Activated naive CD8-positive, alpha-beta T cell (primary cell): ENCODE results near the gene CYP4F11.
"Not testable (repeated sequence)": the region's sequence is repeated elsewhere in the genome, so short reads cannot be mapped to it uniquely, and the experiment has no call there.

ENCODE experiments used
- H3K27ac Mint-ChIP-seq: one replicate; pipeline ENCODE4 v1.8.0; 2021; ENCODE audit warnings: mixed read lengths
- H3K27me3 Mint-ChIP-seq: one replicate; pipeline ENCODE4 v1.8.0; 2021; ENCODE audit warnings: mixed read lengths
- H3K36me3 Mint-ChIP-seq: one replicate; pipeline ENCODE4 v1.8.0; 2021; ENCODE audit warnings: mixed read lengths
- H3K4me1 Mint-ChIP-seq: one replicate; pipeline ENCODE4 v1.8.0; 2021; ENCODE audit warnings: low read depth, mixed read lengths
- H3K4me3 Mint-ChIP-seq: one replicate; pipeline ENCODE4 v1.8.0; 2021; ENCODE audit warnings: mild to moderate bottlenecking, mixed read lengths
- H3K9me3 Mint-ChIP-seq: one replicate; pipeline ENCODE4 v1.8.0; 2021; ENCODE audit warnings: low read depth, mixed read lengths

Gene CYP4F11

GRCh38 chr19:15934332-15935078, at the start of gene CYP4F11:
Gene CYP4F11, minus strand, starts transcription at chr19:15934529. Its CDS starts 121 bp downstream, at chr19:15934408.
- H3K9me3 Mint-ChIP-seq = no peaks in the 10 kb centered on the region
- no peaks in the 10 kb centered on the region for H3K4me1 Mint-ChIP-seq
- peaks cover 11% of the 10 kb centered on the region for H3K27me3 Mint-ChIP-seq
- H3K36me3 Mint-ChIP-seq = no peaks in the 10 kb centered on the region
- H3K4me3 Mint-ChIP-seq = no peak within 1 kb of the TSS
- no peak within 1 kb of the TSS for H3K27ac Mint-ChIP-seq

- Mint-ChIP-seq H3K36me3 (peaks cover 9% of the 10 kb centered on the region), H3K27me3 (peaks cover 23% of the 10 kb centered on the region), H3K9me3 (peaks cover 11% of the 10 kb centered on the region), H3K27ac (no peak overlapping the region), H3K4me1 (no peaks in the 10 kb centered on the region), H3K4me3 (no peak overlapping the region)
Observed at GRCh38 chr19:15979293-15979692, 45.0 kb upstream of the CYP4F11 start.

GRCh38 chr19:15977690-15978089, 43.4 kb upstream of the CYP4F11 start:
- no peaks in the 10 kb centered on the region for H3K4me1 Mint-ChIP-seq
- peaks cover 6% of the 10 kb centered on the region for H3K9me3 Mint-ChIP-seq
- H3K27ac Mint-ChIP-seq = no peak overlapping the region
- H3K27me3 Mint-ChIP-seq = peaks cover 26% of the 10 kb centered on the region
- peaks cover 3% of the 10 kb centered on the region for H3K36me3 Mint-ChIP-seq
- H3K4me3 Mint-ChIP-seq = no peak overlapping the region

GRCh38 chr19:15976836-15977689, 42.7 kb upstream of the CYP4F11 start:
- Mint-ChIP-seq H3K36me3 (peaks cover 3% of the 10 kb centered on the region), H3K9me3 (peaks cover 6% of the 10 kb centered on the region), H3K27ac (no peak overlapping the region), H3K27me3 (peaks cover 28% of the 10 kb centered on the region), H3K4me3 (no peak overlapping the region), H3K4me1 (no peaks in the 10 kb centered on the region)

GRCh38 chr19:15974856-15975255, 40.5 kb upstream of the CYP4F11 start:
- Mint-ChIP-seq H3K4me3 (no peak overlapping the region), H3K27me3 (peaks cover 32% of the 10 kb centered on the region), H3K27ac (no peak overlapping the region), H3K4me1 (no peaks in the 10 kb centered on the region), H3K36me3 (no peaks in the 10 kb centered on the region), H3K9me3 (peaks cover 6% of the 10 kb centered on the region)

- H3K4me3 Mint-ChIP-seq, H3K9me3 Mint-ChIP-seq, H3K36me3 Mint-ChIP-seq, H3K27ac Mint-ChIP-seq, H3K4me1 Mint-ChIP-seq: not testable (repeated sequence)
- H3K27me3 Mint-ChIP-seq = peaks cover 23% of the 10 kb centered on the region
Observed at GRCh38 chr19:15972043-15972442, 37.7 kb upstream of the CYP4F11 start.

- no peak overlapping the region for H3K27ac Mint-ChIP-seq
- H3K36me3 Mint-ChIP-seq = no peaks in the 10 kb centered on the region
- peaks cover 6% of the 10 kb centered on the region for H3K9me3 Mint-ChIP-seq
- H3K27me3 Mint-ChIP-seq = peaks cover 27% of the 10 kb centered on the region
- H3K4me1 Mint-ChIP-seq = no peaks in the 10 kb centered on the region
- no peak overlapping the region for H3K4me3 Mint-ChIP-seq
Observed at GRCh38 chr19:15971224-15971780, 37.0 kb upstream of the CYP4F11 start.

GRCh38 chr19:15964231-15964630, 29.9 kb upstream of the CYP4F11 start:
- peaks cover 27% of the 10 kb centered on the region for H3K27me3 Mint-ChIP-seq
- no peaks in the 10 kb centered on the region for H3K9me3 Mint-ChIP-seq
- H3K4me1 Mint-ChIP-seq = no peaks in the 10 kb centered on the region
- no peak overlapping the region for H3K27ac Mint-ChIP-seq
- H3K36me3 Mint-ChIP-seq = no peaks in the 10 kb centered on the region
- H3K4me3 Mint-ChIP-seq = no peak overlapping the region

- H3K27me3 Mint-ChIP-seq = peaks cover 34% of the 10 kb centered on the region
- H3K4me3 Mint-ChIP-seq = no peak overlapping the region
- H3K4me1 Mint-ChIP-seq = no peaks in the 10 kb centered on the region
- no peaks in the 10 kb centered on the region for H3K9me3 Mint-ChIP-seq
- no peak overlapping the region for H3K27ac Mint-ChIP-seq
- no peaks in the 10 kb centered on the region for H3K36me3 Mint-ChIP-seq
Observed at GRCh38 chr19:15962319-15962718, 28.0 kb upstream of the CYP4F11 start.

GRCh38 chr19:15954820-15955219, 20.5 kb upstream of the CYP4F11 start:
- no peaks in the 10 kb centered on the region for H3K36me3 Mint-ChIP-seq
- H3K4me3 Mint-ChIP-seq = no peak overlapping the region
- H3K27me3 Mint-ChIP-seq = peaks cover 62% of the 10 kb centered on the region
- H3K4me1 Mint-ChIP-seq = no peaks in the 10 kb centered on the region
- H3K9me3 Mint-ChIP-seq = no peaks in the 10 kb centered on the region
- H3K27ac Mint-ChIP-seq = no peak overlapping the region

GRCh38 chr19:15948223-15949058, 14.1 kb upstream of the CYP4F11 start, which contains the start of gene OR10H4:
Gene OR10H4, plus strand, starts transcription at chr19:15949008. Its CDS starts 0 bp downstream, at chr19:15949008.
- H3K36me3 Mint-ChIP-seq = peaks cover 8% of the 10 kb centered on the region
- H3K9me3 Mint-ChIP-seq = peaks cover 9% of the 10 kb centered on the region
- H3K27ac Mint-ChIP-seq = no peak within 1 kb of the TSS
- H3K4me1 Mint-ChIP-seq = no peaks in the 10 kb centered on the region
- peaks cover 50% of the 10 kb centered on the region for H3K27me3 Mint-ChIP-seq
- no peak within 1 kb of the TSS for H3K4me3 Mint-ChIP-seq

GRCh38 chr19:15945301-15945700, 11.0 kb upstream of the CYP4F11 start:
- H3K4me3 Mint-ChIP-seq = no peak overlapping the region
- peaks cover 35% of the 10 kb centered on the region for H3K27me3 Mint-ChIP-seq
- peaks cover 9% of the 10 kb centered on the region for H3K9me3 Mint-ChIP-seq
- no peak overlapping the region for H3K27ac Mint-ChIP-seq
- H3K36me3 Mint-ChIP-seq = peaks cover 8% of the 10 kb centered on the region
- no peaks in the 10 kb centered on the region for H3K4me1 Mint-ChIP-seq

GRCh38 chr19:15944401-15944800, 10.1 kb upstream of the CYP4F11 start:
- Mint-ChIP-seq H3K27me3 (peaks cover 32% of the 10 kb centered on the region), H3K27ac (no peak overlapping the region), H3K4me1 (no peaks in the 10 kb centered on the region), H3K9me3 (peaks cover 6% of the 10 kb centered on the region), H3K36me3 (peaks cover 8% of the 10 kb centered on the region), H3K4me3 (no peak overlapping the region)

GRCh38 chr19:15937771-15938170, 3.4 kb upstream of the CYP4F11 start:
- Mint-ChIP-seq H3K9me3 (no peaks in the 10 kb centered on the region), H3K36me3 (no peaks in the 10 kb centered on the region), H3K27me3 (peaks cover 10% of the 10 kb centered on the region), H3K4me3 (no peak overlapping the region), H3K27ac (no peak overlapping the region), H3K4me1 (no peaks in the 10 kb centered on the region)
